BJ (cell line): ENCODE data around the gene C11orf42. TPM values are rescaled to one million over a fixed set of nuclear protein-coding genes. Genes with fewer than 3 reads are reported as not detected.

Experiments
- CTCF ChIA-PET: fragments of 350-600 bp; formaldehyde crosslinking; extraction: SDS; loops from one replicate; lab custom pipeline; 2021; ENCODE audit warnings: antibody characterized with exemption, inconsistent platforms; lab: Yijun Ruan, JAX
- POLR2A ChIA-PET: fragments of 300-600 bp; sonication (Branson Sonifier 250); formaldehyde crosslinking; extraction: SDS; loops from one replicate; lab custom pipeline; 2021; ENCODE audit warnings: antibody characterized with exemption; lab: Charles Lee
- DNase-seq: peaks from one replicate; pipeline ENCODE4 v3.0.0-alpha.2; 2011; ENCODE audit warnings: low read depth
- H3K27me3 ChIP-seq: 2 replicates; pipeline ENCODE4 v1.6.0; 2011; ENCODE audit warnings: low read length; ENCODE audit not compliant: control insufficient read depth, insufficient read depth
- H3K36me3 ChIP-seq: 2 replicates; pipeline ENCODE4 v1.5.1; 2011; ENCODE audit warnings: low read length; ENCODE audit not compliant: control insufficient read depth, insufficient read depth
- H3K4me3 ChIP-seq: 2 replicates; pipeline ENCODE4 v1.5.1; 2011; ENCODE audit warnings: low read depth, mild to moderate bottlenecking, control low read depth, low read length
- polyA plus RNA-seq: library from polyadenylated mRNA; depleted of rRNA; stranded (reverse); fragments of >200 nt; gene quantifications from 2 replicates; pipeline ENCODE4 v1.2.3, GENCODE V29; 2011
- TF ChIP-seq, protein P1 (sequence below): IDR thresholded peaks from 2 replicates; pipeline ENCODE4 v1.5.1; 2011; ENCODE audit warnings: low read depth, mild to moderate bottlenecking, control low read depth, inconsistent platforms, low read length, moderate library complexity; ENCODE audit not compliant: insufficient read depth

C11orf42 gene
- polyA plus RNA-seq, 1 experiment = not detected

DNA sequence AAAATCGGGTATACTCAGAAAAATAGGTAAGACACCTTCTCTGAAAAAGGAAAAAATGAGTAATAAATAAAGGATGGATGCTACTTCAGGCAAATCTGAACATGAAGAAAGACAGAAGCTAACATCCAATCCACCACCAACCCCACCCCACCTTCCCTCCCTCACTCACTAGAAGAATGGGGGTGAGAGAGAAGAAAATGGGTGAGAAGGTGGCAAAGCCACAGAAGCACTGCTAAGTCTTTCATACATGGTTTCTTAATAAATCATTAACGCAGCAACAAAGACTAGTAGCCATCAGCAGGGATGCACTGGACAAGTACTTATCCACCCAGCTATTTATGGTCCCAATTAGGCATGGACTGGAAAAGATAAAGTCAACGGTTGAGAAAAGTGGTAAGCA, 23.2 kb downstream of the C11orf42 start:
- ChIA-PET POLR2A (no interaction called here), CTCF (interaction anchor here (1.3 to 2.5 kb wide), 2 partner anchors 23 to 125 kb away, joined by 3 to 7 read pairs; no protein-coding TSS in a partner anchor)
- Histone ChIP-seq H3K4me3 (no peak overlapping the region), H3K36me3 (peaks cover 7% of the 10 kb centered on the region), H3K27me3 (no peaks in the 10 kb centered on the region)
- DNase-seq = no peak
- TF ChIP-seq, protein P1, sequence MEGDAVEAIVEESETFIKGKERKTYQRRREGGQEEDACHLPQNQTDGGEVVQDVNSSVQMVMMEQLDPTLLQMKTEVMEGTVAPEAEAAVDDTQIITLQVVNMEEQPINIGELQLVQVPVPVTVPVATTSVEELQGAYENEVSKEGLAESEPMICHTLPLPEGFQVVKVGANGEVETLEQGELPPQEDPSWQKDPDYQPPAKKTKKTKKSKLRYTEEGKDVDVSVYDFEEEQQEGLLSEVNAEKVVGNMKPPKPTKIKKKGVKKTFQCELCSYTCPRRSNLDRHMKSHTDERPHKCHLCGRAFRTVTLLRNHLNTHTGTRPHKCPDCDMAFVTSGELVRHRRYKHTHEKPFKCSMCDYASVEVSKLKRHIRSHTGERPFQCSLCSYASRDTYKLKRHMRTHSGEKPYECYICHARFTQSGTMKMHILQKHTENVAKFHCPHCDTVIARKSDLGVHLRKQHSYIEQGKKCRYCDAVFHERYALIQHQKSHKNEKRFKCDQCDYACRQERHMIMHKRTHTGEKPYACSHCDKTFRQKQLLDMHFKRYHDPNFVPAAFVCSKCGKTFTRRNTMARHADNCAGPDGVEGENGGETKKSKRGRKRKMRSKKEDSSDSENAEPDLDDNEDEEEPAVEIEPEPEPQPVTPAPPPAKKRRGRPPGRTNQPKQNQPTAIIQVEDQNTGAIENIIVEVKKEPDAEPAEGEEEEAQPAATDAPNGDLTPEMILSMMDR = no peak

DNA sequence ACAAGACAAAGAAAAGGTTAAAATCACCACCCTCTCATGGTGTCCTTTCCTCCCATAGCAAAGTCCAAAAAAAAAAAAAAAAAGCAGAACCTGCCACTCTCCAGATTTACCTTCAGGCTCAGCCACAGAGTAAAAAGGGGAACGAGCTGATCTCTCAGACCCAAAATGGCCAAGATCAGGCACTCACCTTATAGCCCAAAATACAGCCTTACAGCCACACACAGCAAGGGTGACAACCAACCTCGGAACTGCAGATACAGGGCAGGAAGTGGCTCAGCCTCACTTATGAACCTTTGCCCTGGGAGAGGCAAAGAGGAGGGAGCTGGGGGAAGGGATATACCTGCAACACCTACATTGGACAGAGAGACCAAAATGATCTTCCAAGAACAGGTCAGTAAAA, 24.6 kb downstream of the C11orf42 start:
- H3K36me3 ChIP-seq = 0 out of 2 replicates have a peak, but pooled peaks cover 1% of the 10 kb centered on the region
- H3K4me3 ChIP-seq = no peak overlapping the region
- no peak for DNase-seq
- ChIA-PET POLR2A (no interaction called here), CTCF (interaction anchor here (2.5 kb wide), 1 partner anchor 123 kb away, joined by 7 read pairs; no protein-coding TSS in a partner anchor)
- TF ChIP-seq, protein P1 = no peak
- H3K27me3 ChIP-seq = no peaks in the 10 kb centered on the region

DNA sequence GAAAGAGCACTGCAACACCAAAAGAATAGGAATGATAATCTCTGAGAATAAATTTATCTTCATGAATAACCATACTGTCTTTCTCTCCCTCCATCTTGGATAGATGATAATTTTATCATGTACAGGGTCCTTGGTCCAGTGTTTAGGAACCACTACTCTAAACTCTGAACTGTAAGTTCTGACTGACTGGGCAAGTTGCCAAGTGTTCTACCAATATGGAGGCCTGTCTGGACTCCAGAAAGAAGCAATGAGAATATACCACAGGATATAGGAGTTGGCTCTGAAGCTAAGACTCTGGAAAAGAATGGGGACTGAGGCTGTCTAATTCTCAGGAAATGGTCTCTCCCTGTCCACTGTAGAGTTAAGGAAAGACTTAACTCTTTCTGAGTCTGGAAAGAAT, 27.5 kb downstream of the C11orf42 start:
- no peak for DNase-seq
- ChIA-PET POLR2A (no interaction called here), CTCF (interaction anchor here (0.9 to 6.7 kb wide), 2 partner anchors 18 to 121 kb away, joined by 4 to 47 read pairs; no protein-coding TSS in a partner anchor)
- Histone ChIP-seq H3K4me3 (no peak overlapping the region), H3K27me3 (no peaks in the 10 kb centered on the region), H3K36me3 (0 out of 2 replicates have a peak, but pooled peaks cover 1% of the 10 kb centered on the region)
- TF ChIP-seq, protein P1 = no peak

DNA sequence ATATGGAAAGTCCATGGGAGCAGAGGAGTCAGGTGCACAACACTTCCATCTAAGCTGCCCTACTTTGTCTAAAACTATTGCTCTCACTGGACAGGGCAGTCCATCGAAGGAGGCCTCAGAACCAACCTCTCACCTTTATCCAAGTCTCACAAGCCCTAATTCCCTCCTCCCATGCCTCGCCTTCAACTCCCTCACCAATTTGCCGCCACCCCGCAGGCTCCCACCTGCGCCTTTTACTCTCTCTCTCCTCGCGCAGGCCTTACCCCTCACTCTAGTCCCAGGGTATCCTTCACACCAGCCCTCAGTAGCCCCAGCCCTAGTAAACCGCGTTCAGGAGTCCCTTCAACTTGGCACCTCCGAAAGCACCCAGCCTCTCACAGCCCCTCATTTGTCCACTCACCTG, 28.6 kb downstream of the C11orf42 start:
- H3K36me3 ChIP-seq = no peaks in the 10 kb centered on the region
- 0 out of 2 replicates have a peak, but pooled peaks cover 2% of the 10 kb centered on the region for H3K27me3 ChIP-seq
- no peak for DNase-seq
- TF ChIP-seq, protein P1 = no peak
- ChIA-PET POLR2A (no interaction called here), CTCF (interaction anchor here (1.9 to 6.7 kb wide), 2 partner anchors 16 to 120 kb away, joined by 10 to 47 read pairs; no protein-coding TSS in a partner anchor)
- peak overlapping the region; percentile 97 for H3K4me3 ChIP-seq

DNA sequence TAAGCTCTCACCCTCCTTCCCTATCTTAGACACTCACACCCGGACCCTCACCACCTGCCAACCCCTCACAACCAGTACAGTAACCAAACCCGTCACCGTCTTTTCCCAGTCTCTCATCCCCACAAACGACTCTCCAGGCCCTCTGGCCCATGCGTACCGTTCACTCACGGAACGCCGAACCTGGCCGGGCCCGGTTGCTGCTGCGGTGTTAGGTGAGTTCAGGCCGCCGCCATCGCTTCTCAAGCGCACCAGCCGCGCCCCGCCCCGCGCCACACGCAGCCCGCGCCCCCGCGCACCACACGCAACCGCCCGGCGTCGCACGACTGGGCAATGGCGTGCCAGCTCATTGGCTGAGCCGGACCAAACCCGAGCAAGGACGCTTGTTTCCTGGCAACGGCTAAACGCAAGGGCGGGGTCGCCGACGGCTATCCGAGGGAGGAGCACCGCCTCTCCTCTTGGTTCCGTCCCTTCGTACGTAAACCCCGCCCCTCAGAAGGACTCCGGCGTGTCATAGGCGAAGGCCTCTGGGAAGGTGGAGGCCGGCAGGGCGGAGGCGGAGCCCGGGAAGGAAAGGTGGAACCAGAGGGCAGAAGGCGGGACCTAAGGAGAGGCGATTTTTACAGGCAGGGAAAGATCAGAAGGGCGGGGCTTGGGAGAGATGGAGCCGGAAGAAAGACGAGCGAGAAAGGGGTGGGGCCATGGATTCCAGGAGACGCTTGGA, 29.2 kb downstream of the C11orf42 start, which contains the start of gene FHIP1B:
FHIP1B (minus strand) TSS at position 250 of the 721 bp plus-strand sequence. CDS start 10,120 bp downstream, outside the sequence.
- Histone ChIP-seq H3K36me3 (no peaks in the 10 kb centered on the region), H3K27me3 (0 out of 2 replicates have a peak, but pooled peaks cover 2% of the 10 kb centered on the region), H3K4me3 (peak within 1 kb of the TSS; percentile 97)
- CTCF ChIA-PET = interaction anchor here (1.6 to 6.7 kb wide), 3 partner anchors 16 to 119 kb away, joined by 3 to 47 read pairs (median 10); no protein-coding TSS in a partner anchor
- TF ChIP-seq, protein P1 = no peak
- peak; percentile 99 for DNase-seq
- POLR2A ChIA-PET = no interaction called here
